Measurements from ENCODE around the gene PHACTR1. TPM values are rescaled to one million over a fixed set of nuclear protein-coding genes. Genes with fewer than 3 reads are reported as not detected.

The PHACTR1 gene
- total RNA-seq (1 to 10 TPM; 2.5 to 3.0 TPM), polyA plus RNA-seq (under 1 TPM; 0.07 to 0.70 (median 0.16) TPM), total RNA-seq (0 to 0.78 (median 0.04) reads per million in 6 experiments)

GRCh38 chr6:12716298-12716916 lies at the start of gene PHACTR1:
PHACTR1 (plus strand) TSS chr6:12716767.
- ATAC-seq = no peak
- POLR2A ChIA-PET = no interaction called here
- Mint-ChIP-seq H3K27ac (no peak within 1 kb of the TSS), H3K9me3 (peaks cover 0 to 4% (median 0%) of the 10 kb centered on the region in 9 donors), H3K27me3 (peaks cover 0 to 19% (median 16%) of the 10 kb centered on the region in 5 donors), H3K36me3 (no peaks in the 10 kb centered on the region), H3K4me3 (no peak within 1 kb of the TSS), H3K4me1 (no peaks in the 10 kb centered on the region)
- DNase-seq = no peak

- H3K27ac Mint-ChIP-seq = no peak overlapping the region
- no peak for DNase-seq
- no peaks in the 10 kb centered on the region for H3K36me3 Mint-ChIP-seq
- no peaks in the 10 kb centered on the region for H3K4me1 Mint-ChIP-seq
- ATAC-seq = no peak
- no peak overlapping the region for H3K4me3 Mint-ChIP-seq
- peaks cover 0 to 21% (median under 1%) of the 10 kb centered on the region in 5 donors for H3K27me3 Mint-ChIP-seq
- H3K9me3 Mint-ChIP-seq = peaks cover 0 to 1% (median 0%) of the 10 kb centered on the region in 9 donors
- POLR2A ChIA-PET = no interaction called here
Measured at GRCh38 chr6:12666886-12667285, 49.7 kb upstream of the PHACTR1 start.

- H3K9me3 Mint-ChIP-seq = peaks cover 0 to 4% (median 0%) of the 10 kb centered on the region in 9 donors
- no peaks in the 10 kb centered on the region for H3K4me1 Mint-ChIP-seq
- POLR2A ChIA-PET = no interaction called here
- H3K4me3 Mint-ChIP-seq = no peak overlapping the region
- peaks cover 10 to 36% (median 20%) of the 10 kb centered on the region in 5 donors for H3K27me3 Mint-ChIP-seq
- no peak overlapping the region for H3K27ac Mint-ChIP-seq
- H3K36me3 Mint-ChIP-seq = no peaks in the 10 kb centered on the region
- no peak for DNase-seq
- ATAC-seq = no peak
Measured at GRCh38 chr6:12675931-12676330, 40.6 kb upstream of the PHACTR1 start.

GRCh38 chr6:12679341-12679740 lies 37.2 kb upstream of the PHACTR1 start:
- H3K4me3 Mint-ChIP-seq = no peak overlapping the region
- no peaks in the 10 kb centered on the region for H3K4me1 Mint-ChIP-seq
- H3K36me3 Mint-ChIP-seq = no peaks in the 10 kb centered on the region
- no peak for ATAC-seq
- POLR2A ChIA-PET = no interaction called here
- H3K27me3 Mint-ChIP-seq = peaks cover 6 to 23% (median 12%) of the 10 kb centered on the region in 5 donors
- no peak overlapping the region for H3K27ac Mint-ChIP-seq
- no peak for DNase-seq
- peaks cover 0 to 2% (median 0%) of the 10 kb centered on the region in 9 donors for H3K9me3 Mint-ChIP-seq

GRCh38 chr6:12693122-12693521 lies 23.4 kb upstream of the PHACTR1 start:
- ATAC-seq (no peak), DNase-seq (no peak)
- POLR2A ChIA-PET = no interaction called here
- H3K4me3 Mint-ChIP-seq = no peak overlapping the region
- peaks cover 0 to under 1% (median 0%) of the 10 kb centered on the region in 9 donors for H3K9me3 Mint-ChIP-seq
- peaks cover 0 to 10% (median 0%) of the 10 kb centered on the region in 5 donors for H3K27me3 Mint-ChIP-seq
- no peaks in the 10 kb centered on the region for H3K4me1 Mint-ChIP-seq
- no peak overlapping the region for H3K27ac Mint-ChIP-seq
- H3K36me3 Mint-ChIP-seq = peaks cover 0 to 1% (median 0%) of the 10 kb centered on the region in 3 donors

- DNase-seq (no peak), ATAC-seq (no peak)
- no peak overlapping the region for H3K27ac Mint-ChIP-seq
- H3K4me1 Mint-ChIP-seq = no peaks in the 10 kb centered on the region
- no peak overlapping the region for H3K4me3 Mint-ChIP-seq
- POLR2A ChIA-PET = no interaction called here
- H3K9me3 Mint-ChIP-seq = peaks cover 0 to 3% (median 0%) of the 10 kb centered on the region in 9 donors
- peaks cover 0 to 4% (median 0%) of the 10 kb centered on the region in 3 donors for H3K36me3 Mint-ChIP-seq
- peaks cover 4 to 29% (median 12%) of the 10 kb centered on the region in 5 donors for H3K27me3 Mint-ChIP-seq
Measured at GRCh38 chr6:12698298-12698697, 18.3 kb upstream of the PHACTR1 start.

- H3K27ac Mint-ChIP-seq = no peak overlapping the region
- no peaks in the 10 kb centered on the region for H3K36me3 Mint-ChIP-seq
- H3K4me1 Mint-ChIP-seq = no peaks in the 10 kb centered on the region
- no peak overlapping the region for H3K4me3 Mint-ChIP-seq
- no peak for DNase-seq
- POLR2A ChIA-PET = no interaction called here
- peaks cover 7 to 28% (median 15%) of the 10 kb centered on the region in 5 donors for H3K27me3 Mint-ChIP-seq
- H3K9me3 Mint-ChIP-seq = peaks cover 0 to 3% (median 0%) of the 10 kb centered on the region in 9 donors
- no peak for ATAC-seq
Measured at GRCh38 chr6:12704946-12705345, 11.6 kb upstream of the PHACTR1 start.

- Mint-ChIP-seq H3K36me3 (no peaks in the 10 kb centered on the region), H3K27me3 (peaks cover 1 to 12% (median 9%) of the 10 kb centered on the region in 5 donors), H3K4me3 (no peak overlapping the region), H3K27ac (no peak overlapping the region), H3K9me3 (no peaks in the 10 kb centered on the region), H3K4me1 (no peaks in the 10 kb centered on the region)
- POLR2A ChIA-PET = no interaction called here
- DNase-seq = no peak
- no peak for ATAC-seq
Measured at GRCh38 chr6:12709116-12709515, 7.5 kb upstream of the PHACTR1 start.

GRCh38 chr6:12709556-12710232 lies 6.9 kb upstream of the PHACTR1 start:
- Mint-ChIP-seq H3K27ac (no peak overlapping the region), H3K36me3 (no peaks in the 10 kb centered on the region), H3K27me3 (peaks cover 3 to 10% (median 7%) of the 10 kb centered on the region in 5 donors), H3K9me3 (no peaks in the 10 kb centered on the region), H3K4me3 (no peak overlapping the region), H3K4me1 (no peaks in the 10 kb centered on the region)
- ATAC-seq (no peak), DNase-seq (no peak)
- POLR2A ChIA-PET = no interaction called here

GRCh38 chr6:12710921-12711320 lies 5.6 kb upstream of the PHACTR1 start:
- POLR2A ChIA-PET = no interaction called here
- ATAC-seq (no peak), DNase-seq (no peak)
- Mint-ChIP-seq H3K27ac (no peak overlapping the region), H3K9me3 (peaks cover 0 to 4% (median 0%) of the 10 kb centered on the region in 9 donors), H3K4me3 (no peak overlapping the region), H3K36me3 (no peaks in the 10 kb centered on the region), H3K4me1 (no peaks in the 10 kb centered on the region), H3K27me3 (peaks cover 0 to 13% (median 9%) of the 10 kb centered on the region in 5 donors)

- Mint-ChIP-seq H3K4me3 (no peak overlapping the region), H3K36me3 (no peaks in the 10 kb centered on the region), H3K9me3 (peaks cover 0 to 4% (median 0%) of the 10 kb centered on the region in 9 donors), H3K4me1 (no peaks in the 10 kb centered on the region), H3K27ac (no peak overlapping the region), H3K27me3 (peaks cover 0 to 13% (median 11%) of the 10 kb centered on the region in 5 donors)
- POLR2A ChIA-PET = no interaction called here
- DNase-seq (no peak), ATAC-seq (no peak)
Measured at GRCh38 chr6:12714022-12714421, 2.5 kb upstream of the PHACTR1 start.

GRCh38 chr6:12715437-12715836 lies 1.1 kb upstream of the PHACTR1 start:
- Mint-ChIP-seq H3K9me3 (peaks cover 0 to 4% (median 0%) of the 10 kb centered on the region in 9 donors), H3K36me3 (no peaks in the 10 kb centered on the region), H3K27ac (no peak overlapping the region), H3K4me1 (no peaks in the 10 kb centered on the region), H3K27me3 (peaks cover 0 to 19% (median 15%) of the 10 kb centered on the region in 5 donors), H3K4me3 (no peak overlapping the region)
- ATAC-seq (no peak), DNase-seq (no peak)
- POLR2A ChIA-PET = no interaction called here

- Mint-ChIP-seq H3K36me3 (no peaks in the 10 kb centered on the region), H3K4me1 (no peaks in the 10 kb centered on the region), H3K27ac (no peak overlapping the region), H3K9me3 (peaks cover 0 to 4% (median 0%) of the 10 kb centered on the region in 9 donors), H3K27me3 (peaks cover 0 to 19% (median 16%) of the 10 kb centered on the region in 5 donors), H3K4me3 (no peak overlapping the region)
- POLR2A ChIA-PET = no interaction called here
- DNase-seq (no peak), ATAC-seq (no peak)
Measured at GRCh38 chr6:12717356-12717755, 789 bp downstream of the PHACTR1 start.

Data from naive thymus-derived CD8-positive, alpha-beta T cell (primary cell).